HEK293 (cell line): Measurements from ENCODE around the gene TLCD3B.

Source experiments
- BCL11A ChIP-seq: fragments of 450-650 bp; formaldehyde crosslinking; IDR thresholded peaks from 2 replicates; pipeline ENCODE4 v1.5.1; 2016; ENCODE audit warnings: low read depth, missing biosample characterization, missing genetic modification characterization
- BCL11B ChIP-seq: fragments of 450-650 bp; formaldehyde crosslinking; IDR thresholded peaks from 2 replicates; pipeline ENCODE4 v1.5.1; 2016; ENCODE audit warnings: low read depth, missing biosample characterization, missing genetic modification characterization
- EGR2 ChIP-seq: fragments of 450-650 bp; formaldehyde crosslinking; IDR thresholded peaks from 2 replicates; pipeline ENCODE4 v1.5.1; 2016; ENCODE audit warnings: low read depth, missing biosample characterization, missing genetic modification characterization
- FEZF1 ChIP-seq: fragments of 450-650 bp; formaldehyde crosslinking; IDR thresholded peaks from 2 replicates; pipeline ENCODE4 v1.5.1; 2016; ENCODE audit warnings: missing biosample characterization, missing genetic modification characterization
- GLI2 ChIP-seq: fragments of 450-650 bp; formaldehyde crosslinking; IDR thresholded peaks from 2 replicates; pipeline ENCODE4; 2017; ENCODE audit warnings: missing biosample characterization, missing genetic modification characterization, low read depth, borderline replicate concordance
- HOXC10 ChIP-seq: sonication (generic); formaldehyde crosslinking; IDR thresholded peaks from 2 replicates; pipeline ENCODE4 v1.8.1; 2023; ENCODE audit warnings: mild to moderate bottlenecking, missing genetic modification reagents
- INSM2 ChIP-seq: fragments of 450-650 bp; formaldehyde crosslinking; IDR thresholded peaks from 2 replicates; pipeline ENCODE4 v1.5.1; 2016; ENCODE audit warnings: missing biosample characterization, missing genetic modification characterization
- KLF1 ChIP-seq: fragments of 450-650 bp; formaldehyde crosslinking; IDR thresholded peaks from 2 replicates; pipeline ENCODE4 v1.5.1; 2016; ENCODE audit warnings: missing biosample characterization, missing genetic modification characterization
- KLF16 ChIP-seq: fragments of 450-650 bp; formaldehyde crosslinking; IDR thresholded peaks from 2 replicates; pipeline ENCODE4 v1.5.1; 2017; ENCODE audit warnings: missing biosample characterization, missing genetic modification characterization
- PRDM1 ChIP-seq: fragments of 450-650 bp; formaldehyde crosslinking; IDR thresholded peaks from 2 replicates; pipeline ENCODE4; 2016; ENCODE audit warnings: missing biosample characterization, missing genetic modification characterization
- PRDM6 ChIP-seq: fragments of 450-650 bp; formaldehyde crosslinking; IDR thresholded peaks from 2 replicates; pipeline ENCODE4 v1.5.1; 2017; ENCODE audit warnings: missing biosample characterization, missing genetic modification characterization
- REPIN1 ChIP-seq: fragments of 450-650 bp; formaldehyde crosslinking; IDR thresholded peaks from 2 replicates; pipeline ENCODE4 v1.5.1; 2017; ENCODE audit warnings: missing biosample characterization, missing genetic modification characterization, low read depth
- YY1 ChIP-seq: fragments of 450-650 bp; formaldehyde crosslinking; IDR thresholded peaks from 2 replicates; pipeline ENCODE4 v1.5.1; 2018; ENCODE audit warnings: missing biosample characterization, missing genetic modification characterization
- ZBTB1 ChIP-seq: fragments of 450-650 bp; formaldehyde crosslinking; IDR thresholded peaks from 2 replicates; pipeline ENCODE4 v1.5.1; 2016; ENCODE audit warnings: missing biosample characterization, missing genetic modification characterization
- ZBTB44 ChIP-seq: fragments of 450-650 bp; IDR thresholded peaks from 2 replicates; pipeline ENCODE4 v1.5.1; 2018; ENCODE audit warnings: missing biosample characterization, mild to moderate bottlenecking, missing genetic modification characterization
- ZBTB8A ChIP-seq: fragments of 450-650 bp; formaldehyde crosslinking; IDR thresholded peaks from 2 replicates; pipeline ENCODE4 v1.5.1; 2016; ENCODE audit warnings: missing biosample characterization, missing genetic modification characterization
- ZFP69B ChIP-seq: fragments of 450-650 bp; formaldehyde crosslinking; IDR thresholded peaks from 2 replicates; pipeline ENCODE4 v1.5.1; 2016; ENCODE audit warnings: missing biosample characterization, missing genetic modification characterization
- ZIC2 ChIP-seq: fragments of 450-650 bp; formaldehyde crosslinking; IDR thresholded peaks from 2 replicates; pipeline ENCODE4 v1.5.1; 2016; ENCODE audit warnings: missing biosample characterization, missing genetic modification characterization
- ZNF202 ChIP-seq: fragments of 450-650 bp; formaldehyde crosslinking; IDR thresholded peaks from 2 replicates; pipeline ENCODE4 v1.5.1; 2016; ENCODE audit warnings: missing biosample characterization, missing genetic modification characterization, borderline replicate concordance
- ZNF266 ChIP-seq: fragments of 450-650 bp; formaldehyde crosslinking; IDR thresholded peaks from 2 replicates; pipeline ENCODE4 v1.5.1; 2016; ENCODE audit warnings: missing biosample characterization, missing genetic modification characterization, low read depth
- ZNF280D ChIP-seq: fragments of 450-650 bp; formaldehyde crosslinking; IDR thresholded peaks from 2 replicates; pipeline ENCODE4 v1.5.1; 2016; ENCODE audit warnings: missing biosample characterization, missing genetic modification characterization
- ZNF324 ChIP-seq: fragments of 450-650 bp; formaldehyde crosslinking; IDR thresholded peaks from 2 replicates; pipeline ENCODE4 v1.5.1; 2016; ENCODE audit warnings: missing biosample characterization, missing genetic modification characterization
- ZNF473 ChIP-seq: fragments of 450-650 bp; formaldehyde crosslinking; IDR thresholded peaks from 2 replicates; pipeline ENCODE4 v1.5.1; 2017; ENCODE audit warnings: missing biosample characterization, missing genetic modification characterization
- ZNF560 ChIP-seq: fragments of 450-650 bp; formaldehyde crosslinking; IDR thresholded peaks from 2 replicates; pipeline ENCODE4 v1.5.1; 2017; ENCODE audit warnings: missing biosample characterization, missing genetic modification characterization, borderline replicate concordance
- ZNF580 ChIP-seq: fragments of 450-650 bp; formaldehyde crosslinking; IDR thresholded peaks from 2 replicates; pipeline ENCODE4 v1.5.1; 2016; ENCODE audit warnings: missing biosample characterization, missing genetic modification characterization
- ZNF837 ChIP-seq: fragments of 450-650 bp; formaldehyde crosslinking; IDR thresholded peaks from 2 replicates; pipeline ENCODE4 v1.5.1; 2016; ENCODE audit warnings: missing biosample characterization, missing genetic modification characterization
- ZSCAN4 ChIP-seq: fragments of 450-650 bp; formaldehyde crosslinking; IDR thresholded peaks from 2 replicates; pipeline ENCODE4 v1.5.1; 2017; ENCODE audit warnings: missing biosample characterization, missing genetic modification characterization
- ZSCAN5A ChIP-seq: fragments of 450-650 bp; formaldehyde crosslinking; IDR thresholded peaks from 2 replicates; pipeline ENCODE4 v1.5.1; 2016; ENCODE audit warnings: missing biosample characterization, missing genetic modification characterization

The TLCD3B gene

GRCh38 chr16:30063893-30064728, 33.0 kb upstream of the TLCD3B start (continued):
- TF ChIP-seq ZNF280D (tag by site-specific recombination) (no peak), KLF1 (no peak), ZNF324 (tag by site-specific recombination) (no peak), ZNF473 (tag by site-specific recombination) (no peak), YY1 (no peak), ZNF837 (tag by site-specific recombination) (no peak), ZFP69B (tag by site-specific recombination) (no peak), ZSCAN5A (tag by site-specific recombination) (no peak), BCL11B (tag by site-specific recombination) (no peak), ZNF580 (tag by site-specific recombination) (no peak), KLF16 (tag by site-specific recombination) (no peak), BCL11A (tag by site-specific recombination) (no peak), PRDM6 (tag by site-specific recombination) (no peak), ZNF202 (tag by site-specific recombination) (no peak), ZNF560 (no peak), FEZF1 (tag by site-specific recombination) (no peak), REPIN1 (tag by site-specific recombination) (no peak), EGR2 (tag by site-specific recombination) (peak; percentile 65), ZIC2 (peak; percentile 86), ZBTB1 (tag by site-specific recombination) (no peak), ZBTB44 (0 out of 2 replicates have a peak, but pooled peaks have one; percentile 7), HOXC10 (CRISPR knock-in tag) (no peak), PRDM1 (tag by site-specific recombination) (no peak), ZSCAN4 (no peak), ZBTB8A (tag by site-specific recombination) (peak; percentile 63; the same call in 1 of the 2 replicates), GLI2 (tag by site-specific recombination) (no peak), ZNF266 (no peak), INSM2 (no peak)
